Astrocyte of the cerebellum (primary cell): ENCODE results near the gene ZNF260.
A peak's percentile ranks its signal among the peaks of the same experiment; 100 is the strongest.

Source experiments
- DNase-seq: peaks from one replicate; pipeline ENCODE4 v3.0.0-alpha.2; 2011; ENCODE audit warnings: low read depth
- H3K4me3 ChIP-seq: 2 replicates; pipeline ENCODE4 v1.5.1; 2011; ENCODE audit warnings: mild to moderate bottlenecking, low read depth, low read length, moderate library complexity
- CTCF ChIP-seq: IDR thresholded peaks from 2 replicates; pipeline ENCODE4 v1.5.1; 2012; ENCODE audit warnings: low read length, low read depth, moderate library complexity, mild to moderate bottlenecking; ENCODE audit errors: missing control alignments
- in situ Hi-C: cut with HindIII; loops from 2 replicates; pipeline ENCODE4 v1.10.0; 2017; ENCODE audit warnings: low sequenced_read_pairs

The ZNF260 gene

GRCh38 chr19:36528194-36528920 is at the start of gene ZNF260:
Gene ZNF260, minus strand, starts transcription at chr19:36528271. Its CDS starts 13,033 bp downstream, at chr19:36515238.
- in situ Hi-C loops, result no loop called here
- peak within 1 kb of the TSS; percentile 95 for H3K4me3 ChIP-seq
- DNase-seq, result peak; percentile 97
- no peak for TF ChIP-seq CTCF

- H3K4me3 ChIP-seq, result no peak overlapping the region
- TF ChIP-seq CTCF, result no peak
- no peak for DNase-seq
- in situ Hi-C loops, result no loop called here
Measured at GRCh38 chr19:36577271-36577996, 49.4 kb upstream of the ZNF260 start.

- H3K4me3 ChIP-seq, result no peak overlapping the region
- TF ChIP-seq CTCF, result no peak
- no peak for DNase-seq
- in situ Hi-C loops, result no loop called here
Measured at GRCh38 chr19:36574741-36575140, 46.7 kb upstream of the ZNF260 start.

GRCh38 chr19:36573895-36574720 is 46.0 kb upstream of the ZNF260 start:
- TF ChIP-seq CTCF, result no peak
- in situ Hi-C loops, result no loop called here
- peak overlapping the region; percentile 95 for H3K4me3 ChIP-seq
- no peak for DNase-seq

- in situ Hi-C loops, result no loop called here
- H3K4me3 ChIP-seq, result peak within 1 kb of the TSS; percentile 95
Measured at GRCh38 chr19:36573020-36573894, 45.2 kb upstream of the ZNF260 start, which contains the start of gene ZNF529. Gene ZNF529, minus strand, starts transcription at chr19:36573292. Its CDS starts 946 bp downstream, at chr19:36572346.

More at GRCh38 chr19:36573020-36573894, 45.2 kb upstream of the ZNF260 start, which contains the start of gene ZNF529:
- no peak for TF ChIP-seq CTCF
- peak; percentile 66 for DNase-seq
